CD4-positive, CD25-positive, alpha-beta regulatory T cell (primary cell): ENCODE measurements around the gene ZIC3. TPM values are rescaled to one million over a fixed set of nuclear protein-coding genes. Genes with fewer than 3 reads are reported as not detected.

Experiments
- ATAC-seq, 2 donors: fragments of 150-1000 bp; cut with Tn5 transposase; one replicate each; pipeline ENCODE4 v1.10.0; 2021; ENCODE audit warnings: low read depth in 2 of 2, moderate number of reproducible peaks in 2 of 2, moderate library complexity in 1 of 2
- DNase-seq, 3 donors: peaks; one replicate each; pipeline versions ENCODE4 v3.0.0 to v3.0.0-alpha.2; 2012 to 2022; ENCODE audit warnings: mixed read lengths in 1 of 3
- H3K27ac ChIP-seq: one replicate; pipeline ENCODE4 v1.7.0; 2013; ENCODE audit warnings: mild to moderate bottlenecking, low read length; ENCODE audit not compliant: insufficient read depth, poor library complexity, severe bottlenecking
- H3K27me3 ChIP-seq: one replicate; pipeline ENCODE4 v1.7.0; 2013; ENCODE audit warnings: low read length; ENCODE audit not compliant: control insufficient read depth, insufficient read depth
- H3K36me3 ChIP-seq: one replicate; pipeline ENCODE4 v1.7.0; 2013; ENCODE audit warnings: mild to moderate bottlenecking, low read length, moderate library complexity; ENCODE audit not compliant: control insufficient read depth, insufficient read depth
- H3K4me1 ChIP-seq: 2 replicates; pipeline ENCODE4 v1.7.0; 2013; ENCODE audit warnings: mild to moderate bottlenecking, low read length; ENCODE audit not compliant: insufficient read depth, control insufficient read depth, poor library complexity, severe bottlenecking
- H3K4me3 ChIP-seq: one replicate; pipeline ENCODE4 v1.7.0; 2013; ENCODE audit warnings: low read depth, mild to moderate bottlenecking, low read length, moderate library complexity
- H3K9me3 ChIP-seq, 2 experiments: 1 replicate in 1 of 2; 2 replicates in 1 of 2; pipeline ENCODE4 v1.7.0; 2013; ENCODE audit warnings: low read length in 2 of 2, mild to moderate bottlenecking in 1 of 2, moderate library complexity in 1 of 2; ENCODE audit not compliant: control insufficient read depth in 2 of 2
- H3K27ac Mint-ChIP-seq, 3 donors: one replicate each; pipeline ENCODE4 v1.8.0; 2020 to 2022; ENCODE audit warnings: mild to moderate bottlenecking in 3 of 3, mixed read lengths in 3 of 3, moderate library complexity in 2 of 3
- H3K27me3 Mint-ChIP-seq: one replicate; pipeline ENCODE4 v1.8.0; 2022; ENCODE audit warnings: mild to moderate bottlenecking, mixed read lengths
- H3K36me3 Mint-ChIP-seq: one replicate; pipeline ENCODE4 v1.8.0; 2020; ENCODE audit warnings: mixed read lengths
- H3K4me1 Mint-ChIP-seq, 4 donors: one replicate each; pipeline ENCODE4 v1.8.0; 2020 to 2022; ENCODE audit warnings: mixed read lengths in 4 of 4, mild to moderate bottlenecking in 1 of 4
- H3K4me3 Mint-ChIP-seq, 4 donors: one replicate each; pipeline ENCODE4 v1.8.0; 2020 to 2022; ENCODE audit warnings: mild to moderate bottlenecking in 4 of 4, mixed read lengths in 4 of 4, moderate library complexity in 3 of 4
- H3K9me3 Mint-ChIP-seq, 7 donors: one replicate each; pipeline ENCODE4 v1.8.0; 2020 to 2022; ENCODE audit warnings: mixed read lengths in 7 of 7, mild to moderate bottlenecking in 3 of 7, moderate library complexity in 2 of 7
- polyA plus RNA-seq, 4 donors: library from polyadenylated mRNA; unstranded; fragments of 300-500 nt; fragmentation: Illumina TruSeq; gene quantifications; one replicate each; pipeline ENCODE4 v1.2.3, GENCODE V29; 2021
- total RNA-seq: library from RNA; stranded (reverse); gene quantifications from one replicate; pipeline ENCODE4 v1.2.3, GENCODE V29; 2022

Gene ZIC3
- total and polyA plus RNA-seq, 5 donors from 2014 or later, result not detected

GRCh38 chrX:137568741-137569469 is 3.0 kb downstream of the ZIC3 start:
- no peaks in the 10 kb centered on the region for H3K36me3 ChIP-seq
- Mint-ChIP-seq H3K9me3 (peaks cover 0 to 5% (median 0%) of the 10 kb centered on the region in 7 donors), H3K4me1 (peaks cover 0 to 18% (median 2%) of the 10 kb centered on the region in 4 donors), H3K4me3 (no peak overlapping the region), H3K36me3 (no peaks in the 10 kb centered on the region), H3K27me3 (peaks cover 54% of the 10 kb centered on the region), H3K27ac (no peak overlapping the region)
- no peak overlapping the region for H3K4me3 ChIP-seq
- H3K4me1 ChIP-seq, result no peaks in the 10 kb centered on the region
- no peaks in the 10 kb centered on the region for H3K9me3 ChIP-seq
- no peak for ATAC-seq
- no peak for DNase-seq
- no peak overlapping the region for H3K27ac ChIP-seq
- peaks cover 27% of the 10 kb centered on the region for H3K27me3 ChIP-seq

GRCh38 chrX:137569470-137569891 is 3.6 kb downstream of the ZIC3 start:
- ATAC-seq (no peak), DNase-seq (no peak)
- H3K4me3 ChIP-seq, result no peak overlapping the region
- Mint-ChIP-seq H3K27ac (no peak overlapping the region), H3K4me3 (no peak overlapping the region), H3K9me3 (peaks cover 0 to 5% (median 0%) of the 10 kb centered on the region in 7 donors), H3K4me1 (peaks cover 0 to 18% (median 2%) of the 10 kb centered on the region in 4 donors), H3K36me3 (no peaks in the 10 kb centered on the region), H3K27me3 (peaks cover 50% of the 10 kb centered on the region)
- H3K4me1 ChIP-seq, result no peaks in the 10 kb centered on the region
- peaks cover 27% of the 10 kb centered on the region for H3K27me3 ChIP-seq
- no peak overlapping the region for H3K27ac ChIP-seq
- H3K36me3 ChIP-seq, result no peaks in the 10 kb centered on the region
- H3K9me3 ChIP-seq, result no peaks in the 10 kb centered on the region

GRCh38 chrX:137573324-137574101 is 7.6 kb downstream of the ZIC3 start:
- Histone ChIP-seq H3K9me3 (no peaks in the 10 kb centered on the region), H3K4me1 (no peaks in the 10 kb centered on the region), H3K27ac (no peak overlapping the region), H3K27me3 (peaks cover 21% of the 10 kb centered on the region), H3K36me3 (no peaks in the 10 kb centered on the region), H3K4me3 (no peak overlapping the region)
- Mint-ChIP-seq H3K4me3 (no peak overlapping the region), H3K4me1 (peaks cover 0 to 5% (median 0%) of the 10 kb centered on the region in 4 donors), H3K27me3 (peaks cover 34% of the 10 kb centered on the region), H3K27ac (no peak overlapping the region), H3K36me3 (no peaks in the 10 kb centered on the region), H3K9me3 (peaks cover 0 to 4% (median 0%) of the 10 kb centered on the region in 7 donors)
- DNase-seq, result no peak
- no peak for ATAC-seq

GRCh38 chrX:137574102-137574783 is 8.3 kb downstream of the ZIC3 start:
- ATAC-seq (no peak), DNase-seq (no peak)
- no peaks in the 10 kb centered on the region for H3K4me1 ChIP-seq
- no peak overlapping the region for H3K27ac ChIP-seq
- Mint-ChIP-seq H3K27ac (no peak overlapping the region), H3K4me3 (no peak overlapping the region), H3K9me3 (peaks cover 0 to 2% (median 0%) of the 10 kb centered on the region in 7 donors), H3K27me3 (peaks cover 31% of the 10 kb centered on the region), H3K4me1 (peaks cover 0 to 2% (median 0%) of the 10 kb centered on the region in 4 donors), H3K36me3 (no peaks in the 10 kb centered on the region)
- no peaks in the 10 kb centered on the region for H3K9me3 ChIP-seq
- no peak overlapping the region for H3K4me3 ChIP-seq
- H3K27me3 ChIP-seq, result peaks cover 21% of the 10 kb centered on the region
- no peaks in the 10 kb centered on the region for H3K36me3 ChIP-seq

GRCh38 chrX:137574784-137575293 is 8.9 kb downstream of the ZIC3 start:
- no peaks in the 10 kb centered on the region for H3K9me3 ChIP-seq
- H3K4me1 ChIP-seq, result no peaks in the 10 kb centered on the region
- Mint-ChIP-seq H3K4me1 (peaks cover 0 to 1% (median 0%) of the 10 kb centered on the region in 4 donors), H3K27me3 (peaks cover 28% of the 10 kb centered on the region), H3K4me3 (no peak overlapping the region), H3K27ac (no peak overlapping the region), H3K9me3 (peaks cover 0 to 2% (median 0%) of the 10 kb centered on the region in 7 donors), H3K36me3 (no peaks in the 10 kb centered on the region)
- no peaks in the 10 kb centered on the region for H3K36me3 ChIP-seq
- peaks cover 16% of the 10 kb centered on the region for H3K27me3 ChIP-seq
- ATAC-seq (no peak), DNase-seq (no peak)
- no peak overlapping the region for H3K27ac ChIP-seq
- H3K4me3 ChIP-seq, result no peak overlapping the region

GRCh38 chrX:137575596-137576255 is 9.8 kb downstream of the ZIC3 start:
- ATAC-seq, result no peak
- Histone ChIP-seq H3K4me1 (no peaks in the 10 kb centered on the region), H3K27me3 (peaks cover 11% of the 10 kb centered on the region), H3K27ac (no peak overlapping the region), H3K36me3 (no peaks in the 10 kb centered on the region), H3K9me3 (no peaks in the 10 kb centered on the region), H3K4me3 (no peak overlapping the region)
- no peaks in the 10 kb centered on the region for H3K4me1 Mint-ChIP-seq
- peaks cover 24% of the 10 kb centered on the region for H3K27me3 Mint-ChIP-seq
- no peak for DNase-seq
- H3K4me3 Mint-ChIP-seq, result no peak overlapping the region
- H3K27ac Mint-ChIP-seq, result no peak overlapping the region
- H3K9me3 Mint-ChIP-seq, result peaks cover 0 to 2% (median 0%) of the 10 kb centered on the region in 7 donors
- no peaks in the 10 kb centered on the region for H3K36me3 Mint-ChIP-seq

GRCh38 chrX:137587151-137587550 is 21.2 kb downstream of the ZIC3 start:
- H3K27me3 Mint-ChIP-seq, result no peaks in the 10 kb centered on the region
- Histone ChIP-seq H3K4me1 (no peaks in the 10 kb centered on the region), H3K36me3 (no peaks in the 10 kb centered on the region), H3K4me3 (no peak overlapping the region), H3K27ac (no peak overlapping the region), H3K27me3 (no peaks in the 10 kb centered on the region), H3K9me3 (no peaks in the 10 kb centered on the region)
- ATAC-seq (no peak), DNase-seq (no peak)
- no peaks in the 10 kb centered on the region for H3K36me3 Mint-ChIP-seq
- H3K4me1 Mint-ChIP-seq, result no peaks in the 10 kb centered on the region
- H3K27ac Mint-ChIP-seq, result no peak overlapping the region
- no peak overlapping the region for H3K4me3 Mint-ChIP-seq
- no peaks in the 10 kb centered on the region for H3K9me3 Mint-ChIP-seq
